ENCODE measurements around the gene ITGA1.

ITGA1 gene

GRCh38 chr5:52906343-52906742, 118.6 kb downstream of the ITGA1 start:
- DNase-seq, result no peak

GRCh38 chr5:52906845-52907244, 119.1 kb downstream of the ITGA1 start:
- DNase-seq, result no peak

- DNase-seq, result no peak
These were observed 121.5 kb downstream of the ITGA1 start for GRCh38 chr5:52909192-52909591.

- DNase-seq, result no peak
These were observed 122.4 kb downstream of the ITGA1 start for GRCh38 chr5:52910071-52910470.

GRCh38 chr5:52915176-52915875, 127.6 kb downstream of the ITGA1 start:
- DNase-seq, result no peak

GRCh38 chr5:52920929-52921328, 133.2 kb downstream of the ITGA1 start:
- DNase-seq, result no peak

- DNase-seq, result no peak
These were observed 134.7 kb downstream of the ITGA1 start for GRCh38 chr5:52922384-52922783.

- DNase-seq, result no peak
These were observed 136.7 kb downstream of the ITGA1 start for GRCh38 chr5:52924456-52924855.

GRCh38 chr5:52925001-52925400, 137.3 kb downstream of the ITGA1 start:
- no peak for DNase-seq

GRCh38 chr5:52928689-52929088, 141.0 kb downstream of the ITGA1 start:
- DNase-seq, result no peak

GRCh38 chr5:52938226-52938625, 150.5 kb downstream of the ITGA1 start:
- no peak for DNase-seq

- DNase-seq, result no peak
These were observed 155.6 kb downstream of the ITGA1 start for GRCh38 chr5:52943285-52943684.

GRCh38 chr5:52943808-52944207, 156.1 kb downstream of the ITGA1 start:
- no peak for DNase-seq

- DNase-seq, result no peak
These were observed 157.3 kb downstream of the ITGA1 start for GRCh38 chr5:52945040-52945439.

- no peak for DNase-seq
These were observed 159.5 kb downstream of the ITGA1 start for GRCh38 chr5:52947208-52947607.

- DNase-seq, result no peak
These were observed 160.1 kb downstream of the ITGA1 start for GRCh38 chr5:52947851-52948250.

- DNase-seq, result peak; percentile 5
These were observed 160.8 kb downstream of the ITGA1 start for GRCh38 chr5:52948418-52949076.

- DNase-seq, result no peak
These were observed 163.0 kb downstream of the ITGA1 start for GRCh38 chr5:52950686-52951085.

GRCh38 chr5:52952483-52952882, 164.8 kb downstream of the ITGA1 start:
- DNase-seq, result no peak

GRCh38 chr5:52956014-52956413, 168.3 kb downstream of the ITGA1 start:
- DNase-seq, result no peak

- DNase-seq, result no peak
These were observed 169.4 kb downstream of the ITGA1 start for GRCh38 chr5:52956915-52957747.

GRCh38 chr5:52961274-52961681, 173.6 kb downstream of the ITGA1 start:
- DNase-seq, result no peak

- no peak for DNase-seq
These were observed 175.9 kb downstream of the ITGA1 start for GRCh38 chr5:52963636-52964035.

GRCh38 chr5:52964138-52964537, 176.4 kb downstream of the ITGA1 start:
- DNase-seq, result no peak

Data from NCI-H1436 treated with DMSO at 0.1 percent for 48 hours (cell line).